Activated CD4-positive, alpha-beta T cell treated with anti-CD3 and anti-CD28 coated beads for 24 hours (primary cell): ENCODE data around the gene SLC45A1.
"Not testable (repeated sequence)": the region's sequence is repeated elsewhere in the genome, so short reads cannot be mapped to it uniquely, and the experiment has no call there.

Experiments
- DNase-seq, 2 donors: peaks; one replicate each; pipeline ENCODE4 v3.0.0-alpha.2; 2020; ENCODE audit warnings: low read depth in 2 of 2

The SLC45A1 gene

DNA sequence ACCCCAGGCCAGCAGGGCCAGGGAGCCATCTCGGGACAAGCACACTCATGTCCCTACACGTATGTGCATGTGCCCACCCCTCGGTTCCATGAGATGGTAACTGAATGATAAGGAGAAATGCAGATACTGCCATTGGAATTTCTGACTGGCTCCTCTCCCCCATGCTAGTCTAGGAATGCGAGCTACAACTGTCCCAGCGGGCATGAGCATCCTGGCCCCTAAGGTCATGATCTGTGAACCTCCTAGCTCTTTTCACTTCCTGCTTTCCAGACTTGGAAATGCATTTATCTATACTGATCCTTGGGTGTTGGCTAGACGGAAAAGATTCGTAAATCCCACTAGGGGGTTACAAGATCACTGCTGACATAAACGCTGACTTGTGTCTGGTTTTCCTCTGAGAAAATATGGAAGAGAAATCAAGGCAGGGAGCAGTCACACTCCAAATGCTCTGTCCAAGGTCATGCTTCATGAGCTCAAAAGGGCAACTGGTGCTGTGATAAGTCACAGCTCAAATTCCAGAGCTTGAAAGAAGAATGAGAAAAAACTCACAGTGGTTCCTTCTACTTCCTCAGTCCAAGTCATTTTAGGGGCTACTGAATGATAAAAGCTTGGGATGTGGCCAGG lies 49.8 kb downstream of the SLC45A1 start:
- no peak for DNase-seq

DNA sequence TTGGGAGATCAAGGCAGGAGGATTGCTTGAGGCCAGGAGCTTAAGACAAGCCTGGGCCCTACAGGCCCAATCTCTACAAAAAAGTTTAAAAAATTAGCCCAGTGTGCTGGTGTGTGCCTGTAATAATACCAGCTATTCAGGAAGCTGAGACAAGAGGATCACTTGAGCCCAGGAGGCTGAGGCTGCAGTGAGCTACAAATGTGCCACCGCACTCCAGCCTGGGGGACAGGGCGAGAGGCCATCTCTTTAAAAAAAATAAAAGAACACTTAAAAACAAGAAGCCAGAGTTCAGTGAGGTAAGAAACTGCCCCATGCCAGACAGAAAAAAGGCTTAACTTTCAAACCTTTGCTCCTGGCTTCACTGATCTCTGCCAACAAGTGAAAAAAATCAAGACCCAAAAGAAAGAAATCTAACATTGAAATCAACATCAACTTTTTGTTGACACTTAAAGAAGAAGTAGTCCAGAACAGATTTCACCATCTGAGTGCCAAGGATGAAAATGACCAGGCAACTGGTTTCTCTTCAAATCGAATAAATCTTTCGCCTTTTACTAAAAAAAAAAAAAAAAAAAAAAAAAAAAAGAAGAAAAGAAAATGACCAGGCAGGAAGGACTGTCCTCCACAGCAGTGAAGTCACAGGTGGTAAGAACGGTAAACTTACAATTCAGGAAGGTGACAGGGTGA lies 51.2 kb downstream of the SLC45A1 start:
- no peak for DNase-seq

DNA sequence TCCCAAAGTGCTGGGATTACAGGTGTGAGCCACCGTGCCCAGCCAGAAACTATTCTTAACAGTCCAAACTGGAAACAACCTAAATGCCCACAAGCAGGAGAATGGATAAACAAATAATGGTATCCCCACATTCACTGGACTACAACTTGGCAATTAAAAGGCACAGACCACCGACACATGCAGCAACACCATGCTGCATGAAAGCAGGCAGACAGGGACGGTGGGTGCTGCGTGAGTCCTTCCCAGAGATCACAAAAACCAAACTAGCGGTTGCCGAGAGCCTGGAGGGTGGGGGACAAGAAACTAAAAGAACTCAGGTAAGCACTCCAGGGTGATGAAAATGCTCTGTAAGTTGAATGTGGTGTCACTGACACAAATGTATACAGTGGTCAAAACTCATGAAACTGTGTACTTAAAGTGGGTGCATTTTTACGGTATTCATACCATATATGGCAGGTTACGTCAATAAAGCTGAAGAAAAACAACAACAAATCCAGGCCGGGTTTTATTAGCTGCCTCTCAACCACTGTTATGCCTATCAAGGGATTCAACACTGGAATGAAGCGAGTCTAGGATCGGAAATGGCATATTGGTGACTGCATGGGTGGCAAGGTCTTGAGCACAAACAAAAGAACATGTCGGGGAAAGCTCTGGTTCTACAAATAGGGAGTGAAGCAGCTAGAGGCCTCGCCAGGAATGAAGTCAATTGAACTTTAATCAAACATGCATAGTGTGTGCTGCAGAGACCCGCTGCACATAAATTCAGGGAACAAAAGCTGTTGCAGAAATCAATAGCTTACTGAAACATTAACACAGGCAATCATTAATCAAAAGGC lies 52.4 kb downstream of the SLC45A1 start:
- DNase-seq = no peak

DNA sequence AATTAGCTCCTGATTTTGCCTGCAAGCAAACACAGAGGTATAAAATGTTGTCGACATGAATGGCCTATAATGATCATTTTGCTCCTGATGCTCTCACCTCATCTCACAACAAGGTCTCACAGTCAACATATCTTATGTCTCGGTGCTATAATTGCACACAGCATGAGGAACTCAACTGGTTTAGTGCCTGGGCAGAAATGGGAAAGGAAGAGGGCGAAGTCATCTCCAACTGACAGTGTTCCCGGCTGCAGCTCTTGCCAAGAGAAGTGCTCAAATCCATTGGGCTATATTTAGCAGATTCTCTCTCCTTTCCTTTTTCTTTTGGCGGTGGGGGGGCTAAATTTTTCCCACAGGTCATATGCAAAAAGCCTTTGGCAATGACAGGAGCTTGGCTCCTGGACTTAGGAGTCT lies 53.0 kb downstream of the SLC45A1 start:
- DNase-seq = no peak

DNA sequence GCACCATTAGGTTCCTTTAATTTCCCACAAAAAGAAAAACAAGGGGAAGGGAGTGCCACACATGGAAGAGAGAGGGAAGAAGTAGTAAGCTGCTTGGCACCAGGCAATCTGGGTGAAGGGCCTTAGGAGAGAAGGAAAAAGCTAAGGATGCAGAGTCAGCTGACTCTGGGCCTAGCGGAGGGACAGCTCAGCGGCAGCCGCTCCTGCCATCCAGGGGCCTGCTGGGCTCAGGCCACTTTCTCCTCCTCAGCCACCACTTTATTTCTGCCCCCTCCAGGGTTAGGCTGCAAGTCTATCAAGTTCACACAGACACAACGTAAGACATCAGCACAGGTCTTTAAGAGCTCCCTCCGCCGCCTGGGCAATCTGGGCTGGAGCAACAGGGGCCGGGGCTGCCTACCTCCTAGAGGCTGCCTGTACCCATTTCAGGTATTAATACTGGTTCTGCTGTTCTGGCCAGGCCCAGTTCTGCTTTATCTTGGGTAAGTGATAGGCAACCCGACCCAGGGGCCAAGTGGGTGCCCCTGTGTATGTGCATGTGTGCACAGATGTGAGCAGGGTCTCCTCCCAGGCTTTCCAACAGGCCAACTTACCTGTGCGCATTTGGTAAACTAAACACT lies 53.6 kb downstream of the SLC45A1 start:
- no peak for DNase-seq

DNA sequence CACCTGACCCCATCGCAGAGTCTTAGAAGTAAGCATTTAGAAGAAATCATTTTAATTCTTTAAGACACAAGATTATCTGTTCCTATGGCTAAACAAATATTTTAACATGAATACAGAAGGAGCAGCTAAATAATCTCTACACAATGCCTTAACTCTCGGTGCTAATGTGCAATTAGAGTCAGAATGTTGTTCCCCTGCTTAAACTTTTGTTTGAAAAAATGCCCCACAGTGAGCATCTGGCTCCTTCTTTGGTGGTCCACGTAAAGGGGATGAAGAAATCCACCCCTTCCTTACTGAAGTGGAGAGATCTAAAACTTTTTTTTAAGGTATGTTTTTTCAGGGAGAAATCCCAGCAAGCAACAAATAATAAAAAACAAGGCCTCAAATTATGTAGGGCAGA lies 55.2 kb downstream of the SLC45A1 start:
- no peak for DNase-seq

DNA sequence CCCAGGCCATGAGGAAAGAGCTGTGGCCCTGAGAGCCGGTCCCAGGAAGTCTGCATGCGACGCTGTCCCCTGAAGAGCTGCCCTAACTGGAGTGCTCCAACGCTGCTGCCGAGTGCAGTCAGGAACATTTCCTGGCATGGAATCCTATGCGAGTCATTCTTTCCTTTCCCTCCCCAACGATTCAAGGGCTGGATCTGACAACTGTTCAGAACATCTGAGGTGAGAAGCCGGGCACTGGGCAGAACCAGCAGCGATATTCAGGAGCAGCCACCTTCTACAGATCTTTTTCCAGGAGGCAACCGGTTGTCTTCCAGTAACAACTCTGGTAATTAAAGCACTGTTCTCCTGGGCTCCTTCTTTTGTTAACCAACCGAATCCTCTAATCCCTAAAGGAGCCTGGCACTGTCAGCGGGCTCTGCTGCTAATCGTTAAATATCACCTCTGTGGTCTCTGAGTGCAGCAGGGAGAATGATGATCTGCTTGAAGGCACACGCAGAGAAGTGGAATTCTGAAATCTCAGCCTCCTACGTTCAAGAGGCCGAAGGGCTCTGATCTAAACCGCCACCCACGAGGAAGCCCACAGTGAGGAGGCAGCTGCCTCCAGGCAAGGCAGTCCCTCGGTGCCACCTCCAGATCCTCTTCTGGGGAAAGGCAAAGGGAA lies 55.8 kb downstream of the SLC45A1 start:
- DNase-seq = no peak

DNA sequence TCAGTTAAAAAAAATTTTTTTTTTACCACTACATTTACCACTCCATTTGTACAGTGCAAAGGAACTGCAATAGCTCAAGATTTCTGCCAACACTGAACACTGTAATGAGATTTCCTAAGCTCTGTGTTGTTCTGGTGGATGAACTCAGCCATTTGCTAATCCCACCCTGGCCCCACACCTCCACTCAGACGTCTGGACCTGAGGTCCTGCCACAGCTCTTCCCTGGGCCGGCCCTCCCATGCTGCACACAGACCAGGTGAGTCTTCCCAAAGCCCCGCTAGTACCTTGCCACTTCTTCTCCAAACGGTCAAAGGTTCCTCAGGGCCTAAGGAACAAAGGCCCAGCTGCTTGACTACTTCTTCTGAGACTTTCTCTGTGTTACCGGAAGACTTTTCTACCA lies 56.4 kb downstream of the SLC45A1 start:
- no peak for DNase-seq

DNA sequence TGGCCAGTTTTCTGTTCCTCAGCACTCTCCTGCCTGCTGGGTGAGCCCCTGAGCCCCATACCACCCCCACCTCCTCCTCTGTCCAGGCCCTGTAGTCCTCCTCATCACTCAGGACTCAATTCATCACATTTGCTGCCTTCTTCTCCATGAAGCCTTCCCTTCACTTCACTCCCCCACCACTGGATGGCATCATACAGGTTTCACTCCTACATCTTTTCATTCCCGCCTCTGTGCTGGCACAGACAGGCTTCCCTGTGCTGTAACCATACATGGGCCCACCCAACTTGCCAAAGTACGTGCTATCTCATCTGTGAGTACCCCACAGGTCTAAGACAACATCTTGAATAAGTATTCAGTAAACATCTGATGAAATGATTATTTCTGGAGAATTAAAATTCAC lies 56.9 kb downstream of the SLC45A1 start:
- no peak for DNase-seq

DNA sequence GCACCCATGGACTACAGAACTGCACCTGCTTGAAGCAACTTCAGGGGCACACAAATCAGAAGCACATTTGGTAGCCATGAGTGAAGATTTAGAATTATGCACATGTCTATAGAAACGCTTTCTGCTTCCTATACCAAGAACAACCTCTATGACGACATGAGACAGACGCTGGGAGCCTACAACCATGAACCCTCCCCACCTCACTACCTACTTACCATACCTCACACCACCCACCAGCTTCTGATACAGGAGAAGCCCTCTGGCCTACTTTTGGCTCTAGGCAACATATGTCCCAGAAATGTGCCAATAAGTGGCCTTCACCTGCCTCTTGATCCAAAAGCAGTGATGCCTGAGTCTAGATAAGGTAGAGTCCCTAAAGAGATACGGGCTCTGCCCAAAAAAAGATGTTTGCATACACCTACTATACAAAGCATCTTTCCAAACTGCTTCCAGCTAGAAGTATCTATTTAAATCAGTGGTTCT lies 58.5 kb downstream of the SLC45A1 start:
- no peak for DNase-seq

DNA sequence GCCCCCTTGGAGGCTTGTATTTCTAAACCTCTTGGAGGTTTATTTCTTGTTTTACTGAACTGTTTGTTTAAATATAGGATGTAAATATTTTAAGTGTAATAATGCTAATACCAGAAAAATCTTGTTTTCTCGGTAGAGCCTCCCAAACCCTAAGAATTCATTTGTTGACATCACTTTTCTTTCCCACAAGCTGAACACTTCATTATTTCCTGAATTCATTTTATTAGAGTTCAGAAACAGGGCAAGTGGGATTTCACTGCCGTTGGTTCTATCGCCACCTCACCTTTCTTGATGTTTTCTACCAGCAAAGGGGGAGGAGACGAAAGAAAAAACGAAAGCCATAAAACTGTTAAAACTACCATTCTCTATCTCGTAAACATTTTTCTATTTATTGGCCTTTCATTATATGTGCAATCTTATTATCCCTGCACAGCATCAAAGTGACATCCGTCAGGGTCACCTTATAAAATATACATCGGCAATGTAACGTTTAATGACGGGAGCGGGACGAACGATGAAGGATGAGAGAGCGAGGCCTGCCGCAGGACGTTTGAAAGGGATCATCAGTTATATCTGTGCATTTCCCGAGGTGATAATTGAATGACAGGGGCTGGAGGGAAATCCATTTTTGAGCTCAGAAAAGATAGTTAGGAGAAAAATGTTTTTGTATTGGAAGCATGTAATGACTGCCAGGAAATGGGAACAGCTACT lies 59.5 kb downstream of the SLC45A1 start:
- no peak for DNase-seq

DNA sequence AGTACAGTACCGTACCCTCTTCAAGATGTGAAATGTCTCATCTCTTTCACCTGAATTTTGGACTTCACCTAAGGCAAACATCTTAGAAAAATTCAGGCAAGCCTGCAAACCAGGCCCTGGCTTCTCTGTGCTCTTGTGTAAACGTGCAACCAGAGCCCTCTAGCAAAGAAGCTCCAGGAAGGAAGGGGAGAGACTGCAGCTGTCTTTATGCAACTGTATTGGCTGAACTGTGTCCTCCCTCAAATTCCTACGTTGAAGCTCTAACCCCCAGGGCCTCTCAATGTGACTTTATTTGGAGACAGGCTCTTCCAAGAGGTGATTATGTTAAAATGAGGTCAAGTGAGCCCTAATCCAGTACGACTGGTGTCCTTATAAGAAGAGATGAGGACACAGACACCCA lies 60.3 kb downstream of the SLC45A1 start:
- no peak for DNase-seq

DNA sequence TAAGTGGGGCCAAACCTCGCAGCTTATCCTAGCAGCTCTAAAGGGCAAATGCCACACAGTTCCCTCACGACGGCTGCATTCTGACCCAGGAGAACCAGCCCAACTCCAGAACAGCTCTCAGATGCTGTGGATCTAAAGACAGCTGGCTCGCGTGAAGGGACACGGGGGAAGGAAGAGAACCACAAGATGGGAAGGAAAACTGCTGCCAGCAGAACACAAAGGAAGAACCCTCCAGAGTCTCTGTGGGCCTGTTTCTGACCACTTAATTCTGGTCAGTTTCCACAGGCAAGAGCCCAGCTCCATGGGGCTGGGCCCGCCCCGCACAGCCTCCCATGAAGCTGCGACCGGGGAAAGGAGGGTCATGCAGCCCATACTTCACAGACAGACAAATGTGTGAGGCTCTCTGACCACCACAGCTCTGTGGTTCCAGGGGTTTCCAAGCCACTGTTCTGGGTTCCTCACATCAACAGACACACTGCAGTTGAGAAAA lies 61.1 kb downstream of the SLC45A1 start:
- no peak for DNase-seq

DNA sequence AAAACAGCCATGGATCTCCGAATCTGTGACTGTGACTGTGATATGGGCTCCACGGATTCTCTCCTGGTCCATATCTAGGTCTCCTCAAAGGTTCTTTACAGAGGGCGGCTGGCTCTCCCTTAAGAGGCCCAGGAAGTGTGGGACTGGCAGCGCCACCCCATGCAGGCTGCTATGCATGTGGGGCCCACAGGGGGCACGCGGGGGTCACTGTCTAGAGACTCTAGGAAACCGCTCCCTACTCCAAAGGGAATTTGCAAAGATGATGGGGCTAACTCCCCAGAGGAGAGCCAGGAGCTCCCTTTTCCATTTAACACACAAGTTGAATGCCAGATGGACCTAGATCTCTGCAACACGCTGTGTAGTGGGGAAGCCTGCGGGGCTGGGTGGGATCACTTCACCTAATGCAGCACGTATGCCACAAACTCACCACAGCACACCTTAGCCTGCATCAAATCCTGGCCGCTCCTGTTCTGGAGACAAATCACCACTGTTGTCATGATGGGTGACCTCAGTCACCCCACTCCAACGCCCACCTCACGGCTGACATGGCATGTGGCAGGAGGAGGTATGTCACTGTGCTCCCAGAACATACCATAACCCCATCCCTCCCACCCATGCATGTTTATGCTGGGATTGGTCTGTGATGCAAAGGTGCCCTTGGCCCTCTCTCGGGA lies 61.7 kb downstream of the SLC45A1 start:
- DNase-seq = no peak

DNA sequence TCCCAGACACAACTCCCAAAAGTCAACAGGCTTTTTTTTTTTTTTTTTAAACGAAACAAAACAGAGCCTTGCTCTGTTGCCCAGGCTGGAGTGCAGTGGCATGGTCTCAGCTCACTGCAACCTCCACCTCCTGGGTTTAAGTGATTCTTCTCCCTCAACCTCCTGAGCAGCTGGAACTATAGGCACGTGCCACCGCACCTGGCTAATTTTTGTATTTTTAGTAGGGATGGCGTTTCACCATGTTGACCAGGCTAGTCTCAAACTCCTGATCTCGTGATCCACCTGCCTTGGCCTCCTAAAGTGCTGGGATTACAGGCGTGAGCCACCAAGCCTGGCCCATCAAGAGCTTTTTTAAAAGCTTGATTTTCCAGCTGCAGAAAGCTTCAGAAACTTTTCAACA lies 62.4 kb downstream of the SLC45A1 start:
- DNase-seq = not testable (repeated sequence)

DNA sequence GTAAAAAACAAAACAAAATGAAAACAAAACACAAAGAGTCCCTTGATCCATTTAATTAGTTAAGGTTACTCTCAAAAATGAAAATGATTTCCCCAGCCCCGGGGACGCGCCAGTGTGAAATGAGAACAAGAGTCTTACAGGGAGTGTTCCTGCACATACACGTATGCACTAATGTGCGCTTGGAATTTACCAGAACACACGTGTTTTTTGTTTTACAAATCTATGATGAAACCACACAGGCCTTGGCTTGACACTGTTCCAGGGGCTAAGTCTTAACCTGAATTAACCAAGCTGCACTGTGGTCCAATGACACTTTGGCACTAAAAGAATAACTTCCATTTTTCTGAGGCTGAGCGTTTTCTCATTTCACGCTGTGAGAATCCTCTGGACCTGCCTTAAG lies 63.7 kb downstream of the SLC45A1 start:
- DNase-seq = no peak

DNA sequence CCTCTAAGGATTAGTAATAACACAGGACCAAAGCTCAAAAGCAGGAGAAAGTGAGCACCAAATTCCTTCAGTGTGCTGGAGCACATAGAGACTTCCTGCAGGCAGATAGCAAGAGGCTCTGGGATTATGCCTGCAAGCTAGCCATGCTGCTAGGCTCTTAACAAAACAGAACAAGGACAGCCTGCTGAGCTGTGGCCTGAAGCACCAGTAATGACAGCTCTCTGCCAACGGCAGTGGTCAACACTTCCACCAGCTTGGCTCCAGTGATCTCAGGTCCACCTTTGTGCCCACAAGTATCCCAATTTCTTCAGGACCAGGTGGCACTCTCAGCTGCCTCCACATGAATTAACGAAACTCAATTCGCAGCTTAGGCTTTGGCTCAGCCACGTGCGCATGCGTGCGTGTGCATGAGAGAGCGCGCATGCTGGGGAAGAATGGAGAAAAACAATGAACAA lies 64.2 kb downstream of the SLC45A1 start:
- DNase-seq = no peak

DNA sequence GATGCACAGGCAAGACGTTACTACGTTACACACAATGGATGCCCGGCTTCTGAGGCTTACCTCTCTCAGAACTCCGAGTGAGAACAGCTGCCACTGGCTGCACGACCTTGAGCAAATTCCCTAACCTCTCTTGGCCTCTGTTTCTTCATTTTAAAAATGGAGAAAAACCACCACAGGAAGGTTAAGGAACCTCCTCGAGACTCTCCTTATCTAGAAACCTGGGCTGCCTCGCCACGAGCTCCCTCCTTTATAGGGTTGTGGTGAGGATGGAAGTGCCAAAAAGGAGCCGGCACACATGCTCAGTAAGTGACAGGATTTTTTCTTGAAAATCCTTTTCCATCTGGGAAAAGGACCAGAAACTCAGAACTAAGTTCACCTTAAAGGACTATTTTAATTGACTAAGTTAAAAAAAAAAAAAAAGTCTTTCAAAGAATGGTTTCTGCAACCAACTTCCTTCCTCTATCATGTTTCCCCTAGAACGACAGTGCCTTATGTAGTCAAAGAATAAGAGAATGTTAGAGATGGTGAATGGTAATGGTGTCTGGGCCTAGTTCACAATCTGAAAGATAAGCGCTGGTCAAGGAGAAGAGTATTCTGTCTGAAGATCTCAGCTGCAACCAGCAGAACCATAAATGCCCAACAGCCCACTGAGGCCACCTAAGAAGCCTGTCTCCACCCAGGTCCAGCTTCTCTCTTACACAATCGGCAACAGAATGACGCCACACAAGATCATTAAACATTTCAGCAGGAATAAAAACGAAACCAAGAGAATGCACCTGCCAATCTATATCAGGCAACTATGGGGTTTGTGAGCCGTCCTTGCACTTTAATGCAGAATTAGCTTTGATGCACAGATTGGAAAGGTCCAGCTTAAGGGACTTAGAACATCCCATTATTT lies 64.9 kb downstream of the SLC45A1 start:
- no peak for DNase-seq

DNA sequence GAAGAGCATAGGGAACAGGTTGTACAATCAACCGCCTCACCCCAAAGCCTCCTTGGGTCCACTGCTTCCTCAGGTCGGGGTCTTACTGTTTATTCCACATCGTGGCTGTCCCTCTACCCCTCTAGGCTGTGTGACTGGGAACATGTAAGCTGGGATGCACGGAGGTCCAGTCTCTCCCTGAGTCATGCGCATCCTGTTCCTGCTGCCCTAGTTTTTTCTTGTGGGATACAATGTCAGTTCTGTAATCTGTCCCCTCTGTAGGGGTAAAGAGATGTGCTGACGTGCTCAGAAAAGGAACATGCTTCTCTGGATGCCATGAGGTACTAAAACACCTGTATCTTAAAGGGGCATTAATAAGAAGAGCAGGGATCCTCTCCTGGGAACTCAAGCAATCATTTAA lies 66.2 kb downstream of the SLC45A1 start:
- no peak for DNase-seq
